Lower leg skin (tissue), 3 donors: ENCODE results near the gene ACADVL.

Source experiments
- POLR2A ChIP-seq, 2 donors: fragments of 450-650 bp; IDR thresholded peaks; one replicate each; pipeline ENCODE4 v1.6.1; 2016 to 2017; ENCODE audit warnings: antibody characterized with exemption in 2 of 2, mild to moderate bottlenecking in 1 of 2, moderate library complexity in 1 of 2
- TF ChIP-seq, protein P1 (sequence below), 3 donors: fragments of 450-650 bp; IDR thresholded peaks; one replicate each; pipeline ENCODE4 v1.5.1; 2016; ENCODE audit warnings: antibody characterized with exemption in 3 of 3, mild to moderate bottlenecking in 3 of 3, moderate library complexity in 2 of 3

DNA sequence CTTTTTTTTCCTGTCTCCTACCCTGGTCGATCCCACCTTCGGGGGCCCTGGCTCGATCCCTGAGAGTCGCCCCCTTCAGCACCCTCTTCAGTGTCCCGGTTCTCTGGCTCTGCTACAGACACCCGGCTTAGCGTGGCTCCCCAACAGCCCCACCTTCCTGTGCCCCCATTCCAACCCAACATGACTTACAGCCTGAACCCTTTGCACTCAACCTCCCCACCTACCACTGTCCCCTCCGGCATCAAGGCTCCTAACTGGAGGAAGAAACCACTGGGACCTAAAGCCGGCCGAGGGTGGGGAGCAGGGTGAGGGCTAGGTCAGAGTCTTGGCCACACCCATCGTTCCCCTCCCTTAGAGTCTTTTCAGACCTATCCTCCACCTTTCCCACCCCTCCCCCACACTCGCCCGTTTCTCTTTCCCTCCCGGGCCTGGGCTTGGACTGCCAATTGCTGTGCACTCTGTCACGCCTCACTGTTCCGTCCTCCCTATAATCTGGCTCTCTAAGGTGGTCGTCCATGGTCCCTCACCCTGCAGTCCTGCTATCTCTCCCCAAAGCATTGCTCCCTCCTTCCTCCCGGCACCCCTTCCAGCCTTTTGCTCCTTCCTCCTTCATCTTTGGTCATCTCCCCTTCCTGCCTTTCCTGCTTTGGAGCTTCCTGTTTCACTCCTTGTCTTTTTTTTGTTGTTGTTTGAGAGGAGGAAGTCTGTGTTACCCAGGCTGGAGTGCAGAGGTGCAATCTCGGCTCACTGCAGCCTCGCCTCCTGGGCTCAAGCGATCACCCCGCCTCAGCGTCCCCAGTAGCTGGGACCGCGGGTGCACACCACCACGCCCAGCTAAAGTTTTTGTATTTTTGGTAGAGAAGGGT is 43.4 kb downstream of the ACADVL start:
- TF ChIP-seq, protein P1, sequence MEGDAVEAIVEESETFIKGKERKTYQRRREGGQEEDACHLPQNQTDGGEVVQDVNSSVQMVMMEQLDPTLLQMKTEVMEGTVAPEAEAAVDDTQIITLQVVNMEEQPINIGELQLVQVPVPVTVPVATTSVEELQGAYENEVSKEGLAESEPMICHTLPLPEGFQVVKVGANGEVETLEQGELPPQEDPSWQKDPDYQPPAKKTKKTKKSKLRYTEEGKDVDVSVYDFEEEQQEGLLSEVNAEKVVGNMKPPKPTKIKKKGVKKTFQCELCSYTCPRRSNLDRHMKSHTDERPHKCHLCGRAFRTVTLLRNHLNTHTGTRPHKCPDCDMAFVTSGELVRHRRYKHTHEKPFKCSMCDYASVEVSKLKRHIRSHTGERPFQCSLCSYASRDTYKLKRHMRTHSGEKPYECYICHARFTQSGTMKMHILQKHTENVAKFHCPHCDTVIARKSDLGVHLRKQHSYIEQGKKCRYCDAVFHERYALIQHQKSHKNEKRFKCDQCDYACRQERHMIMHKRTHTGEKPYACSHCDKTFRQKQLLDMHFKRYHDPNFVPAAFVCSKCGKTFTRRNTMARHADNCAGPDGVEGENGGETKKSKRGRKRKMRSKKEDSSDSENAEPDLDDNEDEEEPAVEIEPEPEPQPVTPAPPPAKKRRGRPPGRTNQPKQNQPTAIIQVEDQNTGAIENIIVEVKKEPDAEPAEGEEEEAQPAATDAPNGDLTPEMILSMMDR (IDR thresholded peaks at IDR 0.05): no peak
- TF ChIP-seq POLR2A (IDR thresholded peaks at IDR 0.05): no peak
